ENCODE data around the gene ADK. TPM values are rescaled to one million over a fixed set of nuclear protein-coding genes. Genes with fewer than 3 reads are reported as not detected.

Gene ADK
- total RNA-seq, 1 experiment from 2014 or later: 26.8 TPM

- no peak overlapping the region for H2BK120ac ChIP-seq (ENCODE audit: low read depth, low read length, poor library complexity, severe bottlenecking)
- H3K18ac ChIP-seq (ENCODE audit: insufficient read length, low read depth, low read length): no peak overlapping the region
- no peak for DNase-seq
Measured at GRCh38 chr10:74244097-74244685, 93.2 kb downstream of the ADK start.

More at GRCh38 chr10:74244097-74244685, 93.2 kb downstream of the ADK start:
- no peak overlapping the region for H2BK12ac ChIP-seq (ENCODE audit: insufficient read length, low read depth, low read length)
- H3T11ph ChIP-seq (ENCODE audit: low read length): no peak overlapping the region
- H3K27ac Mint-ChIP-seq: no peak overlapping the region
- H3K9me3 Mint-ChIP-seq: 0 out of 5 replicates have a peak, but pooled peaks cover 0 to 1% of the 10 kb centered on the region in 2 experiments
- H3K36me3 Mint-ChIP-seq (ENCODE audit: insufficient read depth in 1 of 3, low read depth in 3 of 3): peaks cover 9 to 11% (median 10%) of the 10 kb centered on the region in 3 experiments
- H2BK5ac ChIP-seq (ENCODE audit: insufficient read length, low read length): no peak overlapping the region
- H3K27me3 ChIP-seq (ENCODE audit: insufficient read depth, low read length): no peaks in the 10 kb centered on the region
- no peak overlapping the region for H3K56ac ChIP-seq (ENCODE audit: insufficient read length, low read depth, low read length)
- H4K5ac ChIP-seq (ENCODE audit: insufficient read length, low read depth, low read length): no peak overlapping the region
- no peak overlapping the region for H4K8ac ChIP-seq (replicated peaks; ENCODE audit: insufficient read length, low read depth, low read length)
- H2AK5ac ChIP-seq (ENCODE audit: insufficient read length, low read length): no peak overlapping the region
- H3K14ac ChIP-seq (ENCODE audit: insufficient read depth, low read length): no peak overlapping the region
- no peaks in the 10 kb centered on the region for H3K9me3 ChIP-seq (ENCODE audit: control insufficient read depth, low read depth, low read length)
- no peak overlapping the region for H3K27ac ChIP-seq (ENCODE audit: insufficient read length, low read depth, low read length)
- H3K4me2 ChIP-seq (ENCODE audit: insufficient read depth, insufficient read length, low read length): no peak overlapping the region
- no peaks in the 10 kb centered on the region for H3K79me2 ChIP-seq (ENCODE audit: insufficient read depth, low read length)
- H3K4me1 ChIP-seq (ENCODE audit: insufficient read depth, low read length): no peaks in the 10 kb centered on the region
- TF ChIP-seq, protein P1, sequence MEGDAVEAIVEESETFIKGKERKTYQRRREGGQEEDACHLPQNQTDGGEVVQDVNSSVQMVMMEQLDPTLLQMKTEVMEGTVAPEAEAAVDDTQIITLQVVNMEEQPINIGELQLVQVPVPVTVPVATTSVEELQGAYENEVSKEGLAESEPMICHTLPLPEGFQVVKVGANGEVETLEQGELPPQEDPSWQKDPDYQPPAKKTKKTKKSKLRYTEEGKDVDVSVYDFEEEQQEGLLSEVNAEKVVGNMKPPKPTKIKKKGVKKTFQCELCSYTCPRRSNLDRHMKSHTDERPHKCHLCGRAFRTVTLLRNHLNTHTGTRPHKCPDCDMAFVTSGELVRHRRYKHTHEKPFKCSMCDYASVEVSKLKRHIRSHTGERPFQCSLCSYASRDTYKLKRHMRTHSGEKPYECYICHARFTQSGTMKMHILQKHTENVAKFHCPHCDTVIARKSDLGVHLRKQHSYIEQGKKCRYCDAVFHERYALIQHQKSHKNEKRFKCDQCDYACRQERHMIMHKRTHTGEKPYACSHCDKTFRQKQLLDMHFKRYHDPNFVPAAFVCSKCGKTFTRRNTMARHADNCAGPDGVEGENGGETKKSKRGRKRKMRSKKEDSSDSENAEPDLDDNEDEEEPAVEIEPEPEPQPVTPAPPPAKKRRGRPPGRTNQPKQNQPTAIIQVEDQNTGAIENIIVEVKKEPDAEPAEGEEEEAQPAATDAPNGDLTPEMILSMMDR (conservative IDR thresholded peaks at IDR 0.05): peak; percentile 78
- no peaks in the 10 kb centered on the region for H3K23me2 ChIP-seq (ENCODE audit: insufficient read length, low read depth, low read length, poor library complexity, severe bottlenecking)
- no peak overlapping the region for H2BK20ac ChIP-seq (ENCODE audit: low read depth, low read length, poor library complexity, severe bottlenecking)
- H4K20me1 ChIP-seq (ENCODE audit: control insufficient read depth, insufficient read depth, insufficient read length): no peaks in the 10 kb centered on the region
- no peak overlapping the region for H3K4me3 Mint-ChIP-seq
- no CpG with 5 or more reads among the region's 3 CpGs for WGBS (ENCODE audit: extremely low coverage, insufficient read length, low lambda C conversion rate)
- H3K4ac ChIP-seq (ENCODE audit: low read depth, low read length): no peak overlapping the region
- peaks cover 4% of the 10 kb centered on the region in 2 experiments for H3K4me1 Mint-ChIP-seq
- H3K9ac ChIP-seq (ENCODE audit: extremely low read depth, insufficient read length, low read length): no peak overlapping the region
- H2BK15ac ChIP-seq (ENCODE audit: low read depth, low read length): no peak overlapping the region
- no peak overlapping the region for H2AFZ ChIP-seq (ENCODE audit: low read length)
- H3K23ac ChIP-seq (ENCODE audit: insufficient read length, low read depth, low read length): no peak overlapping the region
- no peaks in the 10 kb centered on the region for H3K27me3 Mint-ChIP-seq (ENCODE audit: low read depth)
- no peak overlapping the region for H4K91ac ChIP-seq (ENCODE audit: insufficient read length, low read depth, low read length)
- H3K79me1 ChIP-seq (ENCODE audit: insufficient read depth, low read depth, low read length, poor library complexity, severe bottlenecking): peaks cover 2% of the 10 kb centered on the region
